ENCODE data around the gene KRTAP3-1.

DNA sequence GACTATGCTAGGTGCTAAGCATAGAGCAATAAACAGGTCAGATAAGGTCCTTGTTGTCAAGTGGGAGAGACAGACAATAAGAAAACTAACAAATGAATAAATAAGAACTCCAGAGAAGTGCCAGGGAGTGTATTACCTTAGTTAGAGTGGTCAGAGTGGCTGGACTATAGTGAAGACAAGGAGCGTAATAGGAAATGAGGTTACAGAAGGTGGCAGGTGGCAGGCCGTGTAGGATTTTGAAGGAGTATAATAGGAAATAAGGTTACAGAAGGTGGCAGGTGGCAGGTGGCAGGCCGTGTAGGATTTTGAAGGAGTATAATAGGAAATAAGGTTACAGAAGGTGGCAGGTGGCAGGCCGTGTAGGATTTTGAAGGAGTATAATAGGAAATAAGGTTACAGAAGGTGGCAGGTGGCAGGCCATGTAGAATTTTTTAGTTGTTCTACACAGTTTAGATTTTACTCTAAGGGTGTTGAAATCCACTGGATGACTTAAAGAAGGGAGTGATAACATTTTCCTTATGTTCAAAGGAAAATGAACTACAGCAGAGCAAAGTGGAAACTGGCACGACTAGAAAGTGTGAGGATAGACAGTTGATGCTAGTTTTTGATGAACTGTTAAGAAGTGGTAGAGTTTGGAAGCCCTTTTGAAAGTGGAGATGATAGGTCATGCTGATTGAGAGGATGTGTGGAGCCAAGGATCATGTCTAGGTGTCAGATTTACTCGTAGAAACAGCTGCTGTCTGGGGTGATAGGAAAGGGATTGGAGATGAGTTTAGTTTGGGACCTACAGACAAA is 3.6 kb upstream of the KRTAP3-1 start:
- TF ChIP-seq, protein P1, sequence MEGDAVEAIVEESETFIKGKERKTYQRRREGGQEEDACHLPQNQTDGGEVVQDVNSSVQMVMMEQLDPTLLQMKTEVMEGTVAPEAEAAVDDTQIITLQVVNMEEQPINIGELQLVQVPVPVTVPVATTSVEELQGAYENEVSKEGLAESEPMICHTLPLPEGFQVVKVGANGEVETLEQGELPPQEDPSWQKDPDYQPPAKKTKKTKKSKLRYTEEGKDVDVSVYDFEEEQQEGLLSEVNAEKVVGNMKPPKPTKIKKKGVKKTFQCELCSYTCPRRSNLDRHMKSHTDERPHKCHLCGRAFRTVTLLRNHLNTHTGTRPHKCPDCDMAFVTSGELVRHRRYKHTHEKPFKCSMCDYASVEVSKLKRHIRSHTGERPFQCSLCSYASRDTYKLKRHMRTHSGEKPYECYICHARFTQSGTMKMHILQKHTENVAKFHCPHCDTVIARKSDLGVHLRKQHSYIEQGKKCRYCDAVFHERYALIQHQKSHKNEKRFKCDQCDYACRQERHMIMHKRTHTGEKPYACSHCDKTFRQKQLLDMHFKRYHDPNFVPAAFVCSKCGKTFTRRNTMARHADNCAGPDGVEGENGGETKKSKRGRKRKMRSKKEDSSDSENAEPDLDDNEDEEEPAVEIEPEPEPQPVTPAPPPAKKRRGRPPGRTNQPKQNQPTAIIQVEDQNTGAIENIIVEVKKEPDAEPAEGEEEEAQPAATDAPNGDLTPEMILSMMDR (IDR thresholded peaks at IDR 0.05) = no peak
- no peak for TF ChIP-seq ZFX (IDR thresholded peaks at IDR 0.05; ENCODE audit: borderline replicate concordance)
